GM19025 (cell line): Measurements from ENCODE around the gene ASIC3.
"Not testable (repeated sequence)": the region's sequence is repeated elsewhere in the genome, so short reads cannot be mapped to it uniquely, and the experiment has no call there.

Source experiments
- ATAC-seq: cut with Tn5 transposase; IDR thresholded peaks from one replicate; pipeline ENCODE4 v1.9.1; 2021; ENCODE audit warnings: mild to moderate bottlenecking, low read depth, moderate library complexity; ENCODE audit not compliant: unreplicated experiment

ASIC3 gene

DNA sequence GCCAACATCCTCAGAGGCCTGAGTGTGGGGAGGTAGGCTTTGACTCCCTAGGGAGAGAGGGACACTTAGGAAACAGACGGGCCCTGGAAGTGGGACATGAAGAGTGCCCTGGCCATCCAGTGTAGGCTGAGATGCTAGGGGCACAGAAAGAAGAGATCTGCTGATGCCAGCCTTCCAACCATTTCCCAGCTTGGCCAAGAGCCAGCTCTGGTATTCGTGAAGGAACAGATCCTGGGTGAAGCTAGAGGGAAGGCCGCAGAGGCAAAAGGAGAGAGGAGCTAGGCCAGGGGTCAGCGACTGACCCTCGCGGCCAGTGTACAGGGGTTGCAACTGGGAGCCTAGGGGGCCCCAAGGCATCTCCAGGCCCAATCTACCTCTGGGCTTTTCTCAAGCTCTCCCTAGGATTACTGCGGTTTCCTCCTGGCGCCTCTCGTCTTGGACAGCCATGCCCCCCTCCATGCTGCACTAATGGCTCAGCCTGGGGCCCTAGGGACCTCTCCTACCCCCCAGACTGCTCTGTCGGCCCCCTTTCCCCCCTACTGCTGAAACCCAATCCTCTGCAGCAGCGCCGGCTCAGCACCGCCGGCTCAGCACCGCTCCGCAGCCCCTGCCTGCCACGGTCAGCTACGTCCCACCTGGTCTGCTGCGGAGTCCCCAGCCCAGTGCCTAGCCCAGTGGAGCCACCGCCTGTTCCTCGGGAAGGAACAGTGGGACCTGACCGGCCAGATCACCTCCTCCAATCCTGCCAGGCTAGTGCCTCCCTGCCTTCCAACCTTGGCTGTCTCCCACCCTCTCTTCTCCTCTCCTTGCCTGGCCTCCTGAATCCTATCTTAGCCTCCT is at the start of gene ASIC3:
Gene ASIC3 (plus strand): TSS at position 556 of the 840 bp plus-strand sequence. CDS start 355 bp downstream, outside the sequence.
- no peak for ATAC-seq

DNA sequence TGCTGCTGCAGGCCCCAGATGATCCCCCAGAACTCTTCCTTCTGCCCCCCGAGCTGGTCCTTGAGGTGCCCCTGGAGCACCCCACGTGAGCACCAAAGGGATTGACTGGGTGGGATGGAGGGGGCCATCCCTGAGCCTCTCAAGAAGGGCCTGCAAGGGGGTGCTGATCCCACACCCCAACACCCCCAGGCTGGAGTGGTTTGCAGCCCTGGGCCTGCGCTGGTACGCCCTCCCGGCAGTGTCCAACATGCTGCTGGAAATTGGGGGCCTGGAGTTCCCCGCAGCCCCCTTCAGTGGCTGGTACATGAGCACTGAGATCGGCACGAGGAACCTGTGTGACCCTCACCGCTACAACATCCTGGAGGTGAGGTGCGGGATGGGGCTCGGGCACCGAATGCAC is 49.3 kb upstream of the ASIC3 start:
- ATAC-seq, result no peak

DNA sequence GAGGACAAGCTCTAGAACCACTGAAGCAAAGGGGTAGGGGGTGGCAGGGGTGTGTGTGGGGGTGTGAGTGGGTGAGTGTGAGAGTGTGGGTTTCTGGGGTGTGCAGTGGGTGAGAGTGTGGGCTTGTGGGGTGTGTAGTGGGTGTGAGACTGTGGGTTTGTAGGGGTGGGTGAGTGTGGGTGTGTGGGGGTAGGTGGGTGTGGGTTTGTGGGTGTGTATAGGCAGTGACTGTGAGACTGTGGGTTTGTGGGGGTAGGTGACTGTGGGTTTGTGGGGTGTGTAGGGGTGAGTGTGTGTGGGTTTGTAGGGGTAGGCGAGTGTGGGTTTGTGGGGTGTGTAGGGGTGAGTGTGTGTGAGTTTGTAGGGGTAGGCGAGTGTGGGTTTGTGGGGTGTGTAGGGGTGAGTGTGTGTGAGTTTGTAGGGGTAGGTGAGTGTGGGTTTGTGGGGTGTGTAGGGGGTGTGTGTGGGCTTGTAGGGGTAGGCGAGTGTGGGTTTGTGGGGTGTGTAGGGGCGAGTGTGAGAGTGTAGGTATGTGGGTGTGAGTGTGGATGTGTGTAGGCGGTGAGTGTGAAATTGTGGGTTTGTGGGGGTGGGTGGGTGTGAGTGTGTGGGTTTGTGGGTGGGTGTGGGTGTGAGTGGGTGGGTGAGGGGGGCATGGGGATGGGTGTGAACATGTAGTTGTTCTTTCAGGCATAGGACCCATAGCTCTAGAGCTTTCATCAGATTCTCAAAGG is 48.7 kb upstream of the ASIC3 start:
- ATAC-seq, result no peak

DNA sequence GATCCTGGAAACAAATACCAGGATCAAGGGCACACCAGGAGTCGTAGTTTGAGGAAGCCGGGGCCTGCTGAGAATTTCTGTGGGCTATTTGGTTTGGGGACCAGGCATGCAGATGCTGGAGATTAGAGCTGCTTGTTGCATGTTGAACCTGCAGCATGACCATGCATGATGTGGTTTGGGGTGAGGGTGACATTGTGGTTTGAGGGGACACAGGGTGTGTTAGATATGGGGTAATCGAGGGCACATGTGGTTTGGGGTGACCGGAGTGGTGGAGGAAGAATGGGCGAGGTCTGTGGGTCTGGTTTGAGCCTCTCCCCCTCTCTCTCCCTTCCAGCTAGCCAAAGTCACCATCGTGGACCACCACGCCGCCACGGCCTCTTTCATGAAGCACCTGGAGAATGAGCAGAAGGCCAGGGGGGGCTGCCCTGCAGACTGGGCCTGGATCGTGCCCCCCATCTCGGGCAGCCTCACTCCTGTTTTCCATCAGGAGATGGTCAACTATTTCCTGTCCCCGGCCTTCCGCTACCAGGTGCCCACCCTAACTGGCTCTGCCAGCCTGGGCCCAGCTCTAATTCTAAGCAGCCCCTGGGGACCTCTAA is 47.3 kb upstream of the ASIC3 start:
- no peak for ATAC-seq

DNA sequence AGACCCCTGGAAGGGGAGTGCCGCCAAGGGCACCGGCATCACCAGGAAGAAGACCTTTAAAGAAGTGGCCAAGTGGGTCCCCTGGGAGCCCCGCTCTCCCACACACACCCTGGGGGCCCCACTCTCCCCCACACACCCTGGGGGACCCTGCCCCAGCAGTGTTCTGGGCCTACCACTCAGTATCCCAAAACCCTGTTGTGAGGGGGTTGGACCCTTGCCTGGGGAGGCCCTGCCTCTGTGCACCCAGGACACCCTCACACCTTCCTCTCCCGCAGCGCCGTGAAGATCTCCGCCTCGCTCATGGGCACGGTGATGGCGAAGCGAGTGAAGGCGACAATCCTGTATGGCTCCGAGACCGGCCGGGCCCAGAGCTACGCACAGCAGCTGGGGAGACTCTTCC is 46.8 kb upstream of the ASIC3 start:
- no peak for ATAC-seq

DNA sequence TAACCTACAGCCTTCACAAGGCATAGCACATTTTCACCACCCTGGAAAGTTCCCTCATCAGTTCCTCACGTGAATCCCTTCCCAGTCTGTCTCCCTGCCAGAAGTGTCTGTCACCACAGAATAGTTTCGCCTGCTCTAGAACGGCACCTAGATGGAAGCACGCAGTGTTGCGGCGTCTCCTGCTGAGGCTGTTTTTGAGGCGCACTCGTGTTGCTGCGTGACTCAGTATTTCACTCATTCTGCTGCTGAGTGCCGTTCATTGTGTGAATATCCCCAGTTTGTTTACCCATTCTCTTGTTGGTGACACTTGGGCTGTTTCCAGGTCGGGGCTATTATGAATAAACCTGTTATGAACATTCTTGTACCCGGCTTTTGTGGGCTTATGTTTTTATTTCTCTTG is 44.8 kb upstream of the ASIC3 start:
- ATAC-seq, result no peak

DNA sequence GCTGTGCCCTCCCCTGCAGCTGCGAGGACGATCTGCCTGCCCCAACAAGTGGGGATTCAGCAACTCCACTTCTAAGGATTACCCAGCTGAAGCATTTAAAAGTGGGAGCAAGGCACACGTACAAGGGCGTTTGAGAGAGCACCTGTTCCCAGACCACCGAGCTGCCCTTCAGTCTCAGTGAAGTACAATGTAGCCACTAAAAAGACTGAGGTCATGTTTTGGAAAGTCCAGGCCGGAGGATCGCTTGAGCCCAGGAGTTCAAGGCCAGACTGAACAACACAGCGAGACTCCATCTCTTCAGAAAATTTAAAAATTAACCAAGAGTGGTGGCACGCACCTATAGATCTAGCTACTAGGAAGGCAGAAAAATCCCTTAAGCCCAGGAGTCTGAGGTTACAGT is 42.8 kb upstream of the ASIC3 start:
- ATAC-seq, result no peak

DNA sequence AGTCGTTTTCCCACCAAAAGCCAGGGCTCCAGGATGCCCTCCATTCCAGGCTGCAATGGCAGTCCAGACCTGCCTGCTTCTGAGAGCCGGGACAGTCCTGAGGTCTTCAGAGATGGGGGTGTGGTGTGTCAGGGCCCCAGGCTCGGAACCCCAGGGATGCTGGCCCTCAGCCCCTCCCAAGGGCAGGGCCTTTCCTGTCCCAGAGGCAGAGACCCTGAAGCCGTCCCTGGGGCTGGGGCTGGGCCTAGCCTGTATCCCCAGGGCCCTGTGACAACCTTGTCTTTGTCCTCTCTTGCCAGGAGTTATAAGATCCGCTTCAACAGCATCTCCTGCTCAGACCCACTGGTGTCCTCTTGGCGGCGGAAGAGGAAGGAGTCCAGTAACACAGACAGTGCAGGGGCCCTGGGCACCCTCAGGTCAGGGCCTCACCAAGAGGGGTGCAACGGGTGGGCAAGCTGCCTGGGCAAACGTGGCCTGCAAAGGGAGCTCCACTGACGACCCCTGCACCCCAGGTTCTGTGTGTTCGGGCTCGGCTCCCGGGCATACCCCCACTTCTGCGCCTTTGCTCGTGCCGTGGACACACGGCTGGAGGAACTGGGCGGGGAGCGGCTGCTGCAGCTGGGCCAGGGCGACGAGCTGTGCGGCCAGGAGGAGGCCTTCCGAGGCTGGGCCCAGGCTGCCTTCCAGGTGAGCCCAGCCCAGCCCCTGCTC is 41.6 kb upstream of the ASIC3 start:
- ATAC-seq, result no peak

DNA sequence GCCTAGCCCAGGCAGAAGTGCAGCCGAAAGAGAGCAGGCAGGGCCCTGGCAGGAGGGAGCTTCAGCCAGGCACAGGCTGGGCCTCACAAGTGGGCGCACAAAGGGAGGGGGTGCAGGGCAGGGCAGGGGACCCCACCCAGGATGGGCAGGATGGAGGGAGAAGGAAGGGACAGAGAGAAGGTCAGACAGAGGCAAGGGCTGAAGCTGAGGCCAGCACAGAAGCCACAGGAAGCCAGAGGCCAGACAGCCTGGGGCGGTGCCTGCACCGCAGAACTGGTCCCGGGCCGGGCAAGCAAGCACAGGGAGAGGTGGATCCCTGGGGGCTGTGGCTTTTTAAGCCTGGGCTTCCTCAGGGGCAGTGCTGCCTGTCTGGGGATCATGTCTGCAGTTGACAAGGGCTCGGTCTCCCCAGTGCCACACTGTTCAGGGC is 40.8 kb upstream of the ASIC3 start:
- ATAC-seq, result no peak

DNA sequence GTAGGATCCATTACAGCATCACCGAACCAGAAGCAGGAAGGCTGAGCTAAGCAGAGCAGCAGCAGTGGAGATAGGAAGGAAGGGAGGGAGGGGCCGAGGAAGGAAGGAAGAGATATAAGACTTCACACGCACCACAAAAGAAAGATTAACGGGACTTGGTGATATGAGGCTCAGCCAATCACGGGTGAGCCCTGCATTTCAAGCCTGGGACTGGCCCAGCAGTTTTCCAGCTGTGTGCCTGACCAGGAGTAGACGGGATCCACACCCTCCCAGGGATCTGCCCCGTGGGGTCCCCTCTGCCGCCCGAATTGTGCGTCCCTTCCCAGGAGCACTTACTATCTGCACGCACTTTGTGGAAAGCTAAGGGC is 40.2 kb upstream of the ASIC3 start:
- ATAC-seq, result no peak

DNA sequence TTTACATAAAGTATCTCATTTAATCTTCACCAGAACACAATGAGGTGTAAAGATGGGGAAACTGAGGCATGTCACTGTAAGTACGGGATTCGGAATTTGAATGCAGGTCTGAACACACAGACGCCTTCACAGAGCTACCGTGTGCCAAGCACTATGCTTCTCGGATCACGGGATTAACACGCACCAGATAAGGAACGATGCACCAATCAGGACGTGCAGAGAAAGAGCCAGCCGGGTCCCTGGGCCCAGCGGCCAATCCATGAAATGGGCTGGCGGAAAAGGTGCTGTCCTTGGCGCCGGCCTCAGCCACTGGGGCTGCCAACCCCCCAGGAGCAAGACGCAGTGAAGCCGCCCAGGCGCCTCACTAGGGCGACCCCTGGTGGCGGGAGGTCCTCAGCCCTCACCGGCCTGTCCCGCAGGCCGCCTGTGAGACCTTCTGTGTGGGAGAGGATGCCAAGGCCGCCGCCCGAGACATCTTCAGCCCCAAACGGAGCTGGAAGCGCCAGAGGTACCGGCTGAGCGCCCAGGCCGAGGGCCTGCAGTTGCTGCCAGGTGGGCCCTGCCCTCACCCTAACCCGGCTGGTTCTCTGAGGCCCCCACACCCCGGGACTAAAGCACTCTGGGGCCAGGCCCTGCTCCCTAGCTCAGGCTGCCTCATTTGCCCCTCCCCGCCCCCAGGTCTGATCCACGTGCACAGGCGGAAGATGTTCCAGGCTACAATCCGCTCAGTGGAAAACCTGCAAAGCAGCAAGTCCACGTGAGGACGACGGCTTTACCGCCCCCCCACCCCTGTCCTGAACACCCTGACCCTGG is 39.6 kb upstream of the ASIC3 start:
- ATAC-seq, result no peak

DNA sequence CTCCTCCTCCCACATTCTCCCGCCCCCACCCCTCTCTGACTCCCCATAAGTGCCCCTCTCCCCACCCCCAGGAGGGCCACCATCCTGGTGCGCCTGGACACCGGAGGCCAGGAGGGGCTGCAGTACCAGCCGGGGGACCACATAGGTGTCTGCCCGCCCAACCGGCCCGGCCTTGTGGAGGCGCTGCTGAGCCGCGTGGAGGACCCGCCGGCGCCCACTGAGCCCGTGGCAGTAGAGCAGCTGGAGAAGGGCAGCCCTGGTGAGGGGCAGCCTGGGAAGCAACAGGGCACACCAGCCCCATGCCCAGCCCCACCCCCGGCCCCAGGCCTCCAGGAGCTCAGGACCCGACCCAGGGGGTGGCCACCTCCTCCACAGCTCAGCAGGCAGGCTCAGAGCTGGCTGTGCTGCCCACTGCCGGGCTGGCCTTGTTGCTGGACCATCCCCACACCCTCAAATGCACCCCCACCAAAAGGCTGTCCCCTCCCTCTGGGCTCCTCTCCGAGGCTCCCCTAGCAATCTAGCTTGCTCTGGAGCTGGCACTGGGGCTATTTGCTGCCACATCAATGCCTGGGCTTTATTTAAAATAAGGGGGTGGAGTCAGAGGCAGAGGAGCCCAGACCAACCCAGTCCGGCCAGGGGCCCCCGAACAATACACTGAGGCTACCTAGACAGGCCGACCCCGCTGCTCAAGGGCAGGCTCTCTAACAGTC is 38.8 kb upstream of the ASIC3 start:
- ATAC-seq, result no peak

DNA sequence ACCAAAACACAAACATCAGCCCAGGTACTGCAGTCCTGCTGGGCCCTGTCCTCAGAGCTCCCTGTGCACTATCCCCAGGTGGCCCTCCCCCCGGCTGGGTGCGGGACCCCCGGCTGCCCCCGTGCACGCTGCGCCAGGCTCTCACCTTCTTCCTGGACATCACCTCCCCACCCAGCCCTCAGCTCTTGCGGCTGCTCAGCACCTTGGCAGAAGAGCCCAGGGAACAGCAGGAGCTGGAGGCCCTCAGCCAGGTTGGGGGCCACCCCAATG is 38.4 kb upstream of the ASIC3 start:
- no peak for ATAC-seq

DNA sequence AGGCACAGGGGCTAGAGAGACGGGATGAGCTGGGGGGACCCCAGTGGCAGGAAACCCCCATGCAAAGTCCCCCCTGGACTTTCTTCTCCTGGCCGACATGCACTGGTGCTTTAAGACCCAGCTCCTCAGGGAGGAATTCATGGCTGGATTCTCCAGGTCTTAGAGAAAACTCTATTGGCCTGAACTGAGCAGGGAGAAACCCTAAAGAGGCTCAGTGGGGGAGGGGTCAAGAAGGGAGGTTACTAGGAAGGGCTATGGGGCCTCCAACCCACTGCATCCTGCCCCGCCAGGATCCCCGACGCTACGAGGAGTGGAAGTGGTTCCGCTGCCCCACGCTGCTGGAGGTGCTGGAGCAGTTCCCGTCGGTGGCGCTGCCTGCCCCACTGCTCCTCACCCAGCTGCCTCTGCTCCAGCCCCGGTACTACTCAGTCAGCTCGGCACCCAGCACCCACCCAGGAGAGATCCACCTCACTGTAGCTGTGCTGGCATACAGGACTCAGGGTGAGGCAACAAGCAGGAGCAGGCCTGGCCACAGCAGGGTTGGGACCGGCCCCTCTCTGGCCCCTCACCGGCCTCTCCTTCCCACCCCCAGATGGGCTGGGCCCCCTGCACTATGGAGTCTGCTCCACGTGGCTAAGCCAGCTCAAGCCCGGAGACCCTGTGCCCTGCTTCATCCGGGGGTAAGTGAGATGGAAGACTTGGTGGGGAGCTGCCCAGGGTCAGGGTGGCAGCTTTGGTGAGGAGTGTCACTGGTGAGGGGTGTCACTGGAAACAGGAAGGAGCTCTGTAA is 37.8 kb upstream of the ASIC3 start:
- ATAC-seq, result no peak

DNA sequence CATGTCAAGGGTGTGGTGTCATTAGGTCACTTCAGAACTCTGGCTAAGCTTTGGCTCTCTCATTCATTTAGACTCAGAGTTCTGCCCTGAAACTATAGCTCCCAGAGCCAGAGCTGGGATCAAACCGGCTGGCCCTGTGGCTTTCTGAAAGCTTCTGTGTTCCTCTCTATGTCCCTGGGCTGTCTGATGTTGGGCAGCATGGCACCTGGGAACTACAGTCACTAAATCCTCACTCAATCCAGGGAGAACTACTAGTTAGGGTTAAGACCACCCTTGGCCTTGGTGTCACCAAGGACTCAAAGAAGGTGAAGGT is 37.3 kb upstream of the ASIC3 start:
- no peak for ATAC-seq

DNA sequence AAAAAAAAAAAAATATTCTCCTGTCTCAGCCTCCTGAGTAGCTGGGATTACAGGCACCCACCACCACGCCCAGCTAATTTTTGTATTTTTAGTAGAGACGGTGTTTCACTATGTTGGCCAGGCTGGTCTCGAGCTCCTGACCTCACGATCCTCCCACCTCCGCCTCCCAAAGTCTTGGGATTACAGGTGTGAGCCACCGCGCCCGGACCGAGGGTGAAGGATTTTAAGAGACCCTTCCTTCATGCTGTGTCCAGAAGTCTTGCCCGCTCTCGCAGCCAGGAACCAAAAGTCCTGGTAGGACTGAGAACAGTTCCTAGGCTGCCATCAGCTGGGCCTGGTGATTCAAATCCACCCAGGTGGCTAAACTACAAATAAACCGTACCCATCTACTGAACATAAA is 36.7 kb upstream of the ASIC3 start:
- ATAC-seq, result not testable (repeated sequence)

DNA sequence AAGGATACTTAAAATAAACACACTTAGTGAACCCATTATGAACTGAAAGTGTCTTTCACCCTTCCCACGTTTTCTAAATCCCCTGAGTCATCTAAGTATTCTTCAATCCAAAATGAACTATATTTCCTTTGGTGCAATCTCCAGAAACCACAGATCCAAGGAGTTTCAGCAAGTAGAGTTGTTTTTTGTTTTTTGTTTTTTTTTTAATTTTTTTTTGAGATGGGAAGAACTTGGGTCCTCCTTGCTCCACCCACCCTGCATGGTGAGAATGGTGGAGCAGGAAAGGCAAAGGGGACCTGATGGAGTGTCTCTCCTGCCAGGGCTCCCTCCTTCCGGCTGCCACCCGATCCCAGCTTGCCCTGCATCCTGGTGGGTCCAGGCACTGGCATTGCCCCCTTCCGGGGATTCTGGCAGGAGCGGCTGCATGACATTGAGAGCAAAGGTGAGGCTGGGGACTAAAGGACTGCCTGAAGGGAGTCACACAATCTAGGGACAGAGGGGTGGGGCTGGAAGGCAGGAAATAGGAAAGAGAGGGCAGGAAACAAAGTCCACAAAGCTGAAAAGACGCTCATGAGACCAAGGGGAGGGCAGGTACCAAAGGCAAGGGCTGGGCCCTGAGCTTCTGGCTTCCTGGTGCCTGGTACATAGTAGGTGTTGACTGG is 36.2 kb upstream of the ASIC3 start:
- no peak for ATAC-seq

DNA sequence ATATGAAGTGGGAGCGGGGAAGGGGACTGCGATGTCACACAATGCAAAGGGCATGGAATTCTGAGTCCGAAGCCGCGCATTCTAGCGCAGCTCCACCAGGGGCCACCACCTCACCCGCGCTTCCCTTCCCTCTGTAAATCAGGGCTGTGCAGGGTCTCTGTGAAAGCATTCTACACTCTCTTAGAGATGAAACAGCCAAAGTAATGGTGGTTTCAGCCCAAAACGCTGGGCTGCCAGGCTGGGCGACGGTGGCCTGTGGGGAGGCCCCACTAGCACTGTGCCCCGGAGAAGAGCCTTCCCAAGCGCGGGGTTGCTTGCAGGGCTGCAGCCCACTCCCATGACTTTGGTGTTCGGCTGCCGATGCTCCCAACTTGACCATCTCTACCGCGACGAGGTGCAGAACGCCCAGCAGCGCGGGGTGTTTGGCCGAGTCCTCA is 35.4 kb upstream of the ASIC3 start:
- no peak for ATAC-seq

DNA sequence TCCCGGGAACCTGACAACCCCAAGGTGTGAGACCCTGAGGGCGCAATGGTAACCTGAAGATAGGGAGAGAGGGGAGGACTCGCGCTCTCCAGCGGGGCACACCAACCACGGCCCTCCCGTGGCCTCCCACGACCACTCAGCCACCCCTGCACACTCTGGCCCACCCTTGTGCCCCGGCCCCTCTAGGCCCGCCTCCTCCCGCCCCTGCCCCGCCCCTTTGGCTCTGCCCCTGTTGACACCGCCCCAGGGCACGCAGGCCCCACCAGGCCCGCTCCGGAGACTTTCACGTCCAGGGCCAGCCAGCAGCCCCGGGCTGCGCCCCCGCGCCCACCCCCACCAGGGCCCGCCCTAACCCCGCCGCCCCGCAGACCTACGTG is 35.0 kb upstream of the ASIC3 start:
- no peak for ATAC-seq
